LNCAP (cell line): Measurements from ENCODE around the gene WNK1.

ENCODE experiments used
- CTCF ChIP-seq: fragments of 450-650 bp; IDR thresholded peaks from 2 replicates; pipeline ENCODE4 v1.5.1; 2017; ENCODE audit warnings: mild to moderate bottlenecking

WNK1 gene

GRCh38 chr12:920676-921075, 168.3 kb downstream of the WNK1 start:
- no peak for TF ChIP-seq CTCF

- no peak for TF ChIP-seq CTCF
Observed at GRCh38 chr12:922285-922684, 169.9 kb downstream of the WNK1 start.

- no peak for TF ChIP-seq CTCF
Observed at GRCh38 chr12:926641-927040, 174.3 kb downstream of the WNK1 start.

- TF ChIP-seq CTCF = no peak
Observed at GRCh38 chr12:931060-931459, 178.7 kb downstream of the WNK1 start.

- TF ChIP-seq CTCF = no peak
Observed at GRCh38 chr12:931591-931990, 179.2 kb downstream of the WNK1 start.

- no peak for TF ChIP-seq CTCF
Observed at GRCh38 chr12:936377-937345, 184.3 kb downstream of the WNK1 start.

GRCh38 chr12:938810-939209, 186.4 kb downstream of the WNK1 start:
- no peak for TF ChIP-seq CTCF
